Jurkat, Clone E6-1 (cell line): ENCODE data around the gene SPNS3.

Source experiments
- DNase-seq: peaks from one replicate; pipeline ENCODE4 v3.0.0-alpha.2; 2011; ENCODE audit warnings: low read depth, low spot score
- H3K4me3 ChIP-seq: 2 replicates; pipeline ENCODE4 v1.5.1; 2011; ENCODE audit warnings: mild to moderate bottlenecking, low read length, control low read depth, moderate library complexity

Gene SPNS3

GRCh38 chr17:4453812-4454591, 20.3 kb downstream of the SPNS3 start:
- no peak overlapping the region for H3K4me3 ChIP-seq
- DNase-seq = no peak

DNA sequence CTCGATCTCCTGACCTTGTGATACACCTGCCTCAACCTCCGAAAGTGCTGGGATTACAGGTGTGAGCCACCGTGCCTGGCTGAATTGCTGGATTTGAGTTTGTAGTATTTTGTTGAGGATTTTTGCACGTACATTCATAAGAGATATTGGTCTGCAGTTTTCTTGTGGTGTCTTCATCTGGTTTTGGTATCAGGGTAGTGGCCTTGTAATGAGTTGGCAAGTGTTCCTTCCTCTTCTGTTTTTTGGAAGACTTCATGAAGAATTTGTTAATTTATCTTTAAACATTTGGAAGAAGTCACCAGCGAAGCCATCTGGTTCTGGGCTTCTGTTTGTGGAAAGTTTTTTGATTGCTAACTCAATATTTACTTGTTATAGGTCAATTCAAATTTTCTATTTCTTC, 26.9 kb downstream of the SPNS3 start:
- DNase-seq = no peak

GRCh38 chr17:4463818-4464476, 30.2 kb downstream of the SPNS3 start:
- no peak for DNase-seq

More for the DNA sequence above, 26.9 kb downstream of the SPNS3 start:
- H3K4me3 ChIP-seq = no peak overlapping the region

DNA sequence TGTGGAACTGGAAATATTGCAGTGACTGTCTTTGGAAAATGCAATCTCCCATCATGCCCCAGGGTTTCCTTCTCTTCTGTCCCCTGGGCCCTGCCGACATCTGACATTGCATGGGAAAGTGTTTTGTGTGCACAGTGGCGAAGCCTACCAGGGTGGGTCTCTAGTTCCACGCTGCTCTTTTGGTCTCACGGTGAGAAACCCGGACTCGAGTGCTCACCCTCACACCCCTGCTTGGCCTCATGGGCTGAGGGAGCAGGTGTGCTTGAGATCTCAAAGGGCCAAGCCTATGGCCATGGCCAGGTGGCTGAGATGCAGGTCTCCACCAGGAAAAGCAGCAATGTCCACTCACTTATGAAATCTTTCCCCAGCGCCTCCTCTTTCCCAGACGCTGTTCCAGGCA, 32.0 kb downstream of the SPNS3 start:
- H3K4me3 ChIP-seq = no peak overlapping the region
- DNase-seq = no peak

More at GRCh38 chr17:4463818-4464476, 30.2 kb downstream of the SPNS3 start:
- no peak overlapping the region for H3K4me3 ChIP-seq

DNA sequence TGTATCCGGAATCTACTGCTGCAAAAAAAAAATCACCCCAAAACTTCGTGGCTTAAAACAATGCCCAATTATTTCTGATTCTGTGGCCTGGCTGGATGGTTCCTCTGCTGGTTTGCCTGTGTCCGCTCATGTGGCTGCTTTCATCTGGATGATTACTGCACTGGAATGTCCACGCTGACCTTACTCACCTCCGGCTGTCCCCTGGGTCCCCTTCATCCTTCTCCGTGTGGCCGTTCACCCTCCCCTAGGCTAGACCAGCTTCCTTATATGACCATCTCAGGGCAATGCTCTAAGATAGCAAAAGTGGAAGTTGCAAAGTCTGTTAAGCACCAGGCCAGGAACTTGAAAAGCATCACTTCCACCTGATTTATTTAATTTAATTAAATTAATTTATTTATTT, 33.5 kb downstream of the SPNS3 start:
- no peak for DNase-seq

DNA sequence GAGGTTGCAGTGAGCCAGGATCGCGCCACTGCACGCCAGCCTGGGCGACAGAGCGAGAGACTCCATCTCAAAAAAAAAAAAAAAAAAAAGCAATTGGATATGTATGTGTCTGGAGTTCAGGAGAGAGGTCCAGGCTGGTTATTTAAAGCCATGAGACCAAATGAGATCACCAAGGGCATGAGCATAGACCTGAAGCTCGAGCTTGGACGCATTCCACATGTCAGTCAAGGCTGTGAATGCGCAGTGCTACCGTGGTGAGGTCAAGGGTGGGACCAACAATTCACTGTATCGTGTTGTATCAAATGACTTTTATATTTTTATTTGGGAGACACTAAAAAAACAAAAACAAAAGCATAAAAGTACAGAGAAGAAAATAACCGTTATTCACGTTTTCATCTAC, 35.8 kb downstream of the SPNS3 start:
- no peak overlapping the region for H3K4me3 ChIP-seq
- no peak for DNase-seq

More for the DNA sequence above, 33.5 kb downstream of the SPNS3 start:
- H3K4me3 ChIP-seq = no peak overlapping the region

GRCh38 chr17:4472286-4472685, 38.5 kb downstream of the SPNS3 start:
- no peak overlapping the region for H3K4me3 ChIP-seq
- no peak for DNase-seq

DNA sequence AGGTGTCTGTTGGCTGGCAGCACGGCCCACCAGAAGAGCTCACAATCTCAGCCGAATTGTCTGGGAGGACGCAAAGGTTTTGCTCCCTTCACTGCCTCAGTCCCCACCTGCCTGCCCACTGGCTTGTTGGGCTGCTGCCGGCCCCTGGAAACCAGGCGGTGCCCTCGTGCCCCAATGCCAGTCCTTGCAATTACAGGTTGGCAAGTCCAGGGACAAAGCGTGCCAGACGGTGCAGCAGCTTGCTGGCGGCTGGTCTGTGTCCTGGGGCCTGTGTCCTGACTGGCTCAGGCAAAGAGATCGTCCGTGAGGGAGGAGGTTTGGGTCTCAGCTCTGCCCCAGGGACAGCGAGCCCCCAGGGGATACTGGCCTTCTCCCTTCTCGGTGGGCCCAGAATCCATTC, 40.4 kb downstream of the SPNS3 start:
- no peak overlapping the region for H3K4me3 ChIP-seq
- DNase-seq = no peak

- no peak overlapping the region for H3K4me3 ChIP-seq
- no peak for DNase-seq
Observed at GRCh38 chr17:4475001-4475400, 41.3 kb downstream of the SPNS3 start.

DNA sequence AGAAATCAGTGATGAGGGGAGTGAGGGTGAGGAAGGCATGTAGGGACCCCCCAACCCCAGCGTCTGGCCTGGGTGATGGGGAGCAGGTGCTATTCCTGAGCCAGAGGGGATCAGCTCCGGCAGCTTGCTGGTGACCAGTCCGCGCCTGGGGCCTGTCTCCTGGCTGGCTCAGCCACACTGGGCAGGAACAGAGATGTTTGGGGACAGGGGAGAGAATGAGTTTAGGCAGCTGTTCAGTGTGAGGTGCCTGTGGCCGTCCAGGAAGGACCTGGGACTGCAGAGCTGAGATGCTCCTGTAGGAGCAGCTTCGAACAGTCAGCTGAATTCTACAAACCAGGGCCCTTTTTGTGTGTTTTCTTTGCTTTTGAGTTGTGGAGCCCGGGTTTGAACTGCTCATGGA, 41.7 kb downstream of the SPNS3 start:
- DNase-seq = no peak
- no peak overlapping the region for H3K4me3 ChIP-seq

DNA sequence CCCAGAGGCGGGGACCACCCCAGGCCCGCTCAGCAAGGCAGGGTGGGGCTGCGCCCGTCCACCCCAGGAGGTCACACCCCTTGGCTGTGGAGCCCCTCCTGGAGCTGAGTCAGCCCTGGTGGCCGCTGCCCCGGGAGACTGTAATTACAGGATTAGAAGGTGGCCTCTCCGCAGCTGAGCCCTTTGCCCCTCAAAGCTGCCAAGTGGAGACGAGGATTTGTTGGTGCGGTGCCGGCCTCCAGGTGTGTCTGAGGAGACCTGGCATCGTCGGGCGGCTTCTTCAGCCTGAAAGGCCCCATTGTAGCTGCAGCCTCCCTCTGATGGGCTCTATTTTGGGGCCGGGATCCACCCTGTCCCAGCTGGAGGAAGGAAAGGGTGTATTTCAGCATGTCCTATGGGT, 42.3 kb downstream of the SPNS3 start:
- H3K4me3 ChIP-seq = no peak overlapping the region
- DNase-seq = no peak

GRCh38 chr17:4476511-4477070, 42.9 kb downstream of the SPNS3 start:
- DNase-seq = peak; percentile 30

GRCh38 chr17:4477255-4477791, 43.6 kb downstream of the SPNS3 start:
- no peak for DNase-seq
- no peak overlapping the region for H3K4me3 ChIP-seq

More at GRCh38 chr17:4476511-4477070, 42.9 kb downstream of the SPNS3 start:
- H3K4me3 ChIP-seq = no peak overlapping the region

DNA sequence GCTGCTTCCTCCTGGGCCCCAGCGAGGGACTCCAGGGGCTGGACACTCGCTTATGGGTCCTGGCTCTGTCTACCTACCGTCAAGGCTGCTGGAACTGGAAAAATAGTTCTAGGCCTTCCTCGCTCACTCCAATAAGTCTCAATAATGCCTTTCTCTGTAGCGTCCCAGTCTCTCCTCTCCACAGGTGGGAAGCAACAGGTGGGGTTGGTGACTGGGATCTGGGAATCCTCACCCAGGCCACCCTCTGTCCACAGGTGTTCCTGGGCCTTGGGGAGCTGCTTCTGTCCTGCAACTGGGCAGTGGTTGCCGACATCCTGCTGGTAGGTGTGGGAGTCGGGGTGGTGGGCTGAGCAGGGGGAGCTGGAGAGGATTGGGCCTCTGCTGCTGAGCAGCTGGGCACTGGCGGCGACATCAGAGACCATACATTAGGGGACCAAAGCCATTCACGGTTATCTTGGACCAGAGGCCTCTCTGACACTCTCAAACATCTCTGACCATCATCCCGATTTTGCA, 44.6 kb downstream of the SPNS3 start:
- no peak for DNase-seq

GRCh38 chr17:4479340-4479981, 45.7 kb downstream of the SPNS3 start:
- no peak overlapping the region for H3K4me3 ChIP-seq
- no peak for DNase-seq

More for the DNA sequence above, 44.6 kb downstream of the SPNS3 start:
- H3K4me3 ChIP-seq = no peak overlapping the region

DNA sequence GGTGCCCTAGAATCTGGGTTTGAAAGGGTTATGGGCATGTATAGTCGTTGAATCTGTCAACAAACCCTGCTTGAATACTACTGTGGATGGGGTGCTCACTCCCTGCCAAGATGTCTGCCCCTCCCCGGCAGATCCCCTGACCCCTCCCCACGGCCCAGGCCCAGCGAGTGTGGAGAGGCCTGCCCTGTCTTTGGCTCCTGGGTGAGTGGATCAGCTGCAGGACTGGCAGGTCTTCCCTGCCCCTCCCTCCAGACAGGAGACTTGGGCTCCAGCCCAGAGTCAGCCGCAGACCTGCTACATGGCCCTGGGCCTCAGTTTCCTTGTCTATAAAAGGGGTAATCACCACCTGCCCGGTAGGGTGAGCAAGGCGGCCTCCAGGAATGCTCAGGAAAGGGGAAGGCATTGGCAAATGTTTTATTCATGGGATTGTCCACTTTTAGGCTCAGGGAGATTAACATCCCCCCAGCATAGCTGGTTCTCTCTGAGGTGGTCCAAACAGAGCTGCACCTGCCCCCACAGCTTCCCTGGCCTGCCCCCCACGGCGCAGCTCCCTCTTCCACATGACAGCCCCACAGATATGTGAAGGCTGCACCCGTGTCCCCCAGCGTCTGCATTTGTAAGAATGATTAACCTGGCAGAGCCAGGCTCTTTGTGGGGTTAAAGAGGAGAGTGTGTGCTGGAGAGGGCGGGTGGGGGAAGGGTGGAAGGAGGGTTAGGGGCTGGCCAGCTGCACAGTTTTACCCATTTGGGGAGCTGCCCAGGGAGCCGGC, 46.4 kb downstream of the SPNS3 start:
- no peak for DNase-seq
- no peak overlapping the region for H3K4me3 ChIP-seq

DNA sequence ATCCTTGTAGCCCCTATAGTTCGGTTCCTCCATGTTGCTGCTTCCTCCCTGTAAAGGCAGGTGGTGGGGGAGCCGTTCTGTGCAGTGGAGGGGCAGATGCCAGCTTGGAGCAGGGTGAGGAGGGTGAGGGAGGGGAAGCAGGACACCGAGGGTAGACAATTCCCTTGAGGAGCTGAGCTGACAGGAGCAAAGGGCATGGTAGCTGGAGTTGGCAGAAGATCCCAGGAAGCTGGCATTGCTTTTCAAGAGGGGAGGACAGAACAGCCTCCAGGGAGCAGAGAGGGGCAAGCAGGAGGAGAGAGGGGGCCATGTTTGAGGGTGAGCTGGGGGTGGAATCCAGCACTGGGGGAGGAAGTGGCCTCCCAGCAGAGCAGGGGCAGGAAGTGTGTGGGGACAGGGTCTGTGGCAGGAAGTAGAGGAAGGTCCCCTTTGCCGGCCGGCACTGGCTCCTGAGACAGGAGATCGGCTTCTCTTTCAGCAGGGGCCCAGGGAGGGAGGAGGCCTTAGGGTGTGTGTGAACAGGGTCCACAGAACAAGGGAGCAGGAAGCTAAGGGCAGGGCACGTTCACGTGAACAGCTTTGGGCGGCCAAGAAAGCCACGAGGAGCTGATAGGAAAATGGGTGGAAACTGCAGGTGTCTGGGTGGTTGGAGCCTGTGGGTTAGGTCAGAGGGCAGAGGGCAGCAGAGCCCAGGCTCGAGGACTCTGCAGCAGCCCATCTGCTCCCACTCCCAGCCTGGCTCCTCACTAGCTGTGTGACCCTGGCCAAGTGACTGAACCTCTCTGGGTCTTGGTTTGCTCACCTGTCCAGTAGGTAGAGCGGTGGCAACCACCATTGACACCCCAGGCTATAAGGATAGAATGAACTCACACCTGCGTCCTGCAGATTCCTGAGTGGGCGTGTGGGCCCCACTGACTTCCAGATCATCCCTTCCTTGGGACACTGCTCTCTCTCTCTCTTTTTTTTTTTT, 47.5 kb downstream of the SPNS3 start:
- DNase-seq = peak; percentile 74
- H3K4me3 ChIP-seq = peak overlapping the region; percentile 43
